ENCODE results near the gene KCNA3. TPM values are rescaled to one million over a fixed set of nuclear protein-coding genes. Genes with fewer than 3 reads are reported as not detected.

The KCNA3 gene
- under 0.01 and 0.37 TPM in 2 replicates for total RNA-seq

GRCh38 chr1:110674337-110675059 lies at the start of gene KCNA3:
Gene KCNA3 (minus strand): TSS chr1:110674940. CDS start chr1:110674809, 131 bp downstream.

Other genes starting within 250 kb of the KCNA3 start
- gene PROK1, start 223.8 kb downstream of the KCNA3 start, total RNA-seq: not detected in 2 replicates
- not detected in 2 replicates for gene KCNA10, start 155.8 kb downstream of the KCNA3 start, total RNA-seq
- not detected in 2 replicates for gene KCNA2, start 68.6 kb downstream of the KCNA3 start, total RNA-seq
- not detected in 2 replicates for gene CD53, start 198.2 kb upstream of the KCNA3 start, total RNA-seq